Heart left ventricle (tissue), 13 donors: ENCODE data around the gene OTUD7B.

Experiments used
- POLR2A ChIP-seq, 2 donors: fragments of 450-650 bp; IDR thresholded peaks; one replicate each; pipeline ENCODE4 v1.6.1; 2017; ENCODE audit warnings: antibody characterized with exemption in 2 of 2, mild to moderate bottlenecking in 2 of 2, moderate library complexity in 2 of 2
- TF ChIP-seq, protein P1 (sequence below), 12 donors: fragments of 200-600 bp; sonication (generic) in 4 of 12; IDR thresholded peaks; one replicate each; pipeline versions ENCODE4 v1.5.0 to v1.8.0; 2018 to 2022; ENCODE audit warnings: antibody characterized with exemption in 12 of 12, mild to moderate bottlenecking in 5 of 12
- donor health status: ischemic (EF 13 %, LVEDD 7.1; RV severe dilation, severe dysfunction).
- donor health status: DM: no; HTN: yes; CAD: no.
- donor health status: DM: no; HTN: no; CAD: no.
- donor health status: ischemic (EF 25% LVEDD 6.9; RV normal size, moderate dysfunction).
- donor health status: ischemic (EF 25% LVEDD 5.7; RV mildly dilated, moderate dysfunction).
- donor health status: ischemic (EF 35%, LVEDD 5.7; RV mildly dilated, moderate dysfunction).
- donor health status: nonischemic (EF 11% LVEDD 7.7; RV severe dilation, severe dysfunction).
- donor health status: DM: yes; HTN: yes; CAD: no.
- donor health status: PGD.
- donor health status: ischemic (EF 29% LVEDD 5.4; RV normal size, mild dysfunction).
- donor health status: nonischemic (EF 23%, LVEDD 6.1; RV moderate dilation, normal function).

DNA sequence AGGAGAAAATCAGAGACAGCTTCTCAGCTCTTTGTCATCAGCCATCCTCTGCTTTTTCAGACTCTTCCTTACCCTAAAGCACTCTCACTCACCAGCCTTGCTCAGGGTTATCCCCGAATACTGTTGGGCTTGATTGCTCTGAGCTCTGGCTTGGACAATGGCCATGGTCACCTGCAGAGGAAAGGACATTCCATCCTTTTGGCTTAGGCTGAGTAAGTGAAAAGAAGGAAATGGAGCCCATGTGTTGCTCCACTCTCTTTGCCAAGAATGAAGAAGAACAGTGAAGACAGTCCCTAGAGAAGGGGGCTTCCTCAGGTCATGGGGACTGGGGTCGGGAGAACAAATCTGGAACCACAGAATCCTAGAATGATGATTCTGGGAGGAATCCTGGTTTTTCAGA is 76.2 kb downstream of the OTUD7B start:
- no peak for TF ChIP-seq POLR2A (IDR thresholded peaks at IDR 0.05)
- TF ChIP-seq, protein P1, sequence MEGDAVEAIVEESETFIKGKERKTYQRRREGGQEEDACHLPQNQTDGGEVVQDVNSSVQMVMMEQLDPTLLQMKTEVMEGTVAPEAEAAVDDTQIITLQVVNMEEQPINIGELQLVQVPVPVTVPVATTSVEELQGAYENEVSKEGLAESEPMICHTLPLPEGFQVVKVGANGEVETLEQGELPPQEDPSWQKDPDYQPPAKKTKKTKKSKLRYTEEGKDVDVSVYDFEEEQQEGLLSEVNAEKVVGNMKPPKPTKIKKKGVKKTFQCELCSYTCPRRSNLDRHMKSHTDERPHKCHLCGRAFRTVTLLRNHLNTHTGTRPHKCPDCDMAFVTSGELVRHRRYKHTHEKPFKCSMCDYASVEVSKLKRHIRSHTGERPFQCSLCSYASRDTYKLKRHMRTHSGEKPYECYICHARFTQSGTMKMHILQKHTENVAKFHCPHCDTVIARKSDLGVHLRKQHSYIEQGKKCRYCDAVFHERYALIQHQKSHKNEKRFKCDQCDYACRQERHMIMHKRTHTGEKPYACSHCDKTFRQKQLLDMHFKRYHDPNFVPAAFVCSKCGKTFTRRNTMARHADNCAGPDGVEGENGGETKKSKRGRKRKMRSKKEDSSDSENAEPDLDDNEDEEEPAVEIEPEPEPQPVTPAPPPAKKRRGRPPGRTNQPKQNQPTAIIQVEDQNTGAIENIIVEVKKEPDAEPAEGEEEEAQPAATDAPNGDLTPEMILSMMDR (IDR thresholded peaks at IDR 0.05), result no peak
